ENCODE measurements around the gene GP2.
"Not testable (repeated sequence)": the region's sequence is repeated elsewhere in the genome, so short reads cannot be mapped to it uniquely, and the experiment has no call there.

GP2 gene

DNA sequence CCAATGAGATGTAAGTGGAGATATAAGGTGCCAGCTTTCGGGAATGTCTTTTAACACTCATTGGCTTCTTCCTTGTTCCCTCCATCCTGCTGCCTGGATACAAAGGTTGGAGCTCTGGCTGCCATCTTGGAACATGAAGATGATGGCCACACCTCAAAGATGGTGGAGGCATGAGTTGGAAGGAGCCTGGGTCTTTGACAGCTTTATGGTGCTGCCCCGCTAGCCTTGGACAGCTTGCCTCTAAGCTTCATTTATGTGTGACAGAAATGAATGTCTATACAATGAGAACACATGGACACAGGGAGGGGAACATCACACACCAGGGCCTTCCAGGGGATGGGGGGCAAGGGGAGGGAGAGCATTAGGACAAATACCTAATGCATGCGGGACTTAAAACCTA is 13.6 kb downstream of the GP2 start:
- TF ChIP-seq CTCF (IDR thresholded peaks at IDR 0.05; ENCODE audit: low read length) (no peak), EZH2 (IDR thresholded peaks at IDR 0.05; ENCODE audit: borderline replicate concordance, low read length) (no peak)
- H3K9me2 ChIP-seq (ENCODE audit: low read depth, low read length), result no peaks in the 10 kb centered on the region
- no peak overlapping the region for H3K4me3 ChIP-seq (ENCODE audit: low read depth, low read length, poor library complexity, severe bottlenecking)
- no peaks in the 10 kb centered on the region for H3F3A ChIP-seq (ENCODE audit: insufficient read depth, low read length)
- H3K9me3 ChIP-seq (ENCODE audit: low read length), result no peaks in the 10 kb centered on the region
- no peaks in the 10 kb centered on the region for H3K36me3 ChIP-seq (ENCODE audit: insufficient read depth, low read length)
- H3K79me2 ChIP-seq (ENCODE audit: insufficient read depth, low read length), result no peaks in the 10 kb centered on the region
- H3K27me3 ChIP-seq (ENCODE audit: insufficient read depth, low read length), result no peaks in the 10 kb centered on the region
- no peak overlapping the region for H3K27ac ChIP-seq (ENCODE audit: low read depth, low read length, poor library complexity, severe bottlenecking)
- no peak overlapping the region for H2AFZ ChIP-seq (ENCODE audit: low read length)
- no peak overlapping the region for H3K9ac ChIP-seq (ENCODE audit: low read length)
- H4K20me1 ChIP-seq (ENCODE audit: insufficient read depth, low read length), result no peaks in the 10 kb centered on the region
- no peaks in the 10 kb centered on the region for H3K4me1 ChIP-seq (ENCODE audit: insufficient read depth, low read length, severe bottlenecking)
- H3K4me2 ChIP-seq (ENCODE audit: low read length), result no peak overlapping the region

GRCh38 chr16:20312536-20313095 is 14.7 kb downstream of the GP2 start:
- not testable (repeated sequence) for H3K4me1 ChIP-seq (ENCODE audit: insufficient read depth, low read length, severe bottlenecking); H3K4me2 ChIP-seq (ENCODE audit: low read length); H3K27me3 ChIP-seq (ENCODE audit: insufficient read depth, low read length); H3K9me3 ChIP-seq (ENCODE audit: low read length); H4K20me1 ChIP-seq (ENCODE audit: insufficient read depth, low read length); H2AFZ ChIP-seq (ENCODE audit: low read length); H3K9ac ChIP-seq (ENCODE audit: low read length); H3K4me3 ChIP-seq (ENCODE audit: low read depth, low read length, poor library complexity, severe bottlenecking); H3F3A ChIP-seq (ENCODE audit: insufficient read depth, low read length); H3K36me3 ChIP-seq (ENCODE audit: insufficient read depth, low read length); H3K79me2 ChIP-seq (ENCODE audit: insufficient read depth, low read length); H3K9me2 ChIP-seq (ENCODE audit: low read depth, low read length); H3K27ac ChIP-seq (ENCODE audit: low read depth, low read length, poor library complexity, severe bottlenecking)

DNA sequence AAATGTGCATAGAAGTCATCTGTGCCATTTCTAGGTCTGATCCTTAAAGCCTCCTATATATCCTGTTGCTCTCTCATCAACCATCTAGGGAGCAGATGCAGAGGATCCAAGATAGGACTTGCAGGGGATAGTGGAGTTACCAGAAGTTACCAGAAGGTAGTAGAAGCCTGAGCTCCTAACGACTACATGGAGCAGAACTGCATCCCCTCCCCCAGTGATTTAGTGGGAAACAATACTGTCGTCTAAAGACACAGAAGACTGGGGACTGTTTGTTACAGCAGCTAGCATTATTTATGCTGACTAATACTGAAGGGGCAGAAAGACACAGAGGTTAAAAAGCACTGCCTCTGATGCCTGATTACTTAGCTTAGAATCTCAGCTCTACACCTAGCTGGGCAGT is 15.8 kb downstream of the GP2 start:
- no peak overlapping the region for H3K9ac ChIP-seq (ENCODE audit: low read length)
- H3K27ac ChIP-seq (ENCODE audit: low read depth, low read length, poor library complexity, severe bottlenecking), result no peak overlapping the region
- no peaks in the 10 kb centered on the region for H3K9me3 ChIP-seq (ENCODE audit: low read length)
- H3K27me3 ChIP-seq (ENCODE audit: insufficient read depth, low read length), result no peaks in the 10 kb centered on the region
- H3K4me2 ChIP-seq (ENCODE audit: low read length), result no peak overlapping the region
- H3F3A ChIP-seq (ENCODE audit: insufficient read depth, low read length), result no peaks in the 10 kb centered on the region
- no peaks in the 10 kb centered on the region for H3K4me1 ChIP-seq (ENCODE audit: insufficient read depth, low read length, severe bottlenecking)
- no peaks in the 10 kb centered on the region for H4K20me1 ChIP-seq (ENCODE audit: insufficient read depth, low read length)
- no peaks in the 10 kb centered on the region for H3K79me2 ChIP-seq (ENCODE audit: insufficient read depth, low read length)
- H2AFZ ChIP-seq (ENCODE audit: low read length), result no peak overlapping the region
- no peaks in the 10 kb centered on the region for H3K36me3 ChIP-seq (ENCODE audit: insufficient read depth, low read length)
- no peak overlapping the region for H3K4me3 ChIP-seq (ENCODE audit: low read depth, low read length, poor library complexity, severe bottlenecking)
- TF ChIP-seq EZH2 (IDR thresholded peaks at IDR 0.05; ENCODE audit: borderline replicate concordance, low read length), result no peak
- TF ChIP-seq CTCF (IDR thresholded peaks at IDR 0.05; ENCODE audit: low read length), result no peak
- H3K9me2 ChIP-seq (ENCODE audit: low read depth, low read length), result no peaks in the 10 kb centered on the region

All from OCI-LY1 (cell line).